K562 (cell line): ENCODE measurements around the gene LPCAT1. TPM values are rescaled to one million over a fixed set of nuclear protein-coding genes. Genes with fewer than 3 reads are reported as not detected.
A peak's percentile ranks its signal among the peaks of the same experiment; 100 is the strongest.

Experiments
- ATAC-seq: fragments of 200-7000 bp; cut with Tn5 transposase; 3 replicates; pipeline ENCODE4 v1.9.1; 2020; ENCODE audit warnings: moderate library complexity
- BruUV-seq: library from RNA; stranded (reverse); fragments of 400-500 nt; replicated peaks from 2 replicates; lab custom pipeline; 2021; lab: Mats Ljungman, UMichigan
- CTCF ChIA-PET: fragments of 300-600 bp; formaldehyde crosslinking; extraction: SDS; loops from one replicate; lab custom pipeline; 2021; ENCODE audit warnings: low intra/inter-chr PET ratio; lab: Yijun Ruan, JAX
- POLR2A ChIA-PET: fragments of 300-600, 350-650 bp; sonication (Branson Sonifier 250); formaldehyde crosslinking; extraction: SDS; loops from one replicate; lab custom pipeline; 2021; ENCODE audit warnings: antibody characterized with exemption, inconsistent platforms; lab: Yijun Ruan, JAX
- DNase-seq, 4 experiments: peaks; one replicate each; pipeline versions ENCODE4 v3.0.0 to v3.0.0-alpha.2; 2011 to 2018; ENCODE audit warnings: low spot score in 3 of 4, mixed read lengths in 3 of 4; ENCODE audit errors: extremely low read depth in 1 of 4
- FAIRE-seq: peaks from 2 replicates; lab custom pipeline; 2011; peaks lifted over from hg19 to GRCh38; lab: Jason Lieb, UNC
- H2AFZ ChIP-seq: 2 replicates; pipeline ENCODE4 v1.6.0; 2011; ENCODE audit warnings: low read depth, low read length, control low read depth, inconsistent platforms
- H3K27ac ChIP-seq: fragments of 200-600 bp; 3 replicates; pipeline ENCODE4 v1.8.0; 2011; ENCODE audit warnings: low read depth, mild to moderate bottlenecking, control low read depth, inconsistent platforms, low read length, moderate library complexity, mixed read lengths; ENCODE audit errors: extremely low read depth
- H3K27me3 ChIP-seq, 2 experiments: fragments of 300-600 bp in 1 of 2; 2 replicates in 1 of 2; 3 replicates in 1 of 2; pipeline versions ENCODE4 v1.6.0 to v1.8.0; 2011; ENCODE audit warnings: inconsistent platforms in 2 of 2, low read length in 2 of 2, mild to moderate bottlenecking in 1 of 2, mixed read lengths in 1 of 2, moderate library complexity in 1 of 2; ENCODE audit not compliant: control insufficient read depth in 2 of 2, insufficient read depth in 2 of 2
- H3K36me3 ChIP-seq: fragments of 300-600 bp; 3 replicates; pipeline ENCODE4 v1.8.0; 2011; ENCODE audit warnings: mild to moderate bottlenecking, low read length, inconsistent platforms; ENCODE audit not compliant: control insufficient read depth, insufficient read depth
- H3K4me1 ChIP-seq, 2 experiments: fragments of 200-600 bp in 1 of 2; replicated peaks in 1 of 2; 2 replicates in 1 of 2; 3 replicates in 1 of 2; pipeline versions ENCODE4 v1.5.1 to v1.8.0; 2011; ENCODE audit warnings: inconsistent platforms in 2 of 2, low read length in 2 of 2, mild to moderate bottlenecking in 1 of 2, mixed read lengths in 1 of 2, moderate library complexity in 1 of 2; ENCODE audit not compliant: control insufficient read depth in 2 of 2, insufficient read depth in 2 of 2
- H3K4me2 ChIP-seq: 2 replicates; pipeline ENCODE4 v1.6.1; 2011; ENCODE audit warnings: low read length, control low read depth, inconsistent platforms, mixed read lengths; ENCODE audit not compliant: insufficient read depth
- H3K4me3 ChIP-seq: fragments of 200-600 bp; sonication (generic), shearing (Covaris generic); 2 replicates; pipeline ENCODE4 v1.5.1; 2016; ENCODE audit warnings: control low read depth, inconsistent platforms
- H3K79me2 ChIP-seq: fragments of 200-600 bp; 3 replicates; pipeline ENCODE4 v1.8.0; 2011; ENCODE audit warnings: low read length, inconsistent platforms; ENCODE audit not compliant: control insufficient read depth, insufficient read depth
- H3K9ac ChIP-seq, 2 experiments: 2 replicates each; pipeline versions ENCODE4 v1.6.0 to v1.6.1; 2011; ENCODE audit warnings: low read depth in 2 of 2, low read length in 2 of 2, control low read depth in 1 of 2, inconsistent platforms in 1 of 2, mild to moderate bottlenecking in 1 of 2, mixed read lengths in 1 of 2; ENCODE audit not compliant: insufficient read depth in 1 of 2
- H3K9me1 ChIP-seq: one replicate; pipeline ENCODE4 v1.6.0; 2011; ENCODE audit warnings: inconsistent platforms, mild to moderate bottlenecking, low read length, moderate library complexity; ENCODE audit not compliant: control insufficient read depth, insufficient read depth
- H3K9me3 ChIP-seq: replicated peaks from 2 replicates; pipeline ENCODE4 v1.5.1; 2011; ENCODE audit warnings: low read depth, low read length, inconsistent platforms; ENCODE audit not compliant: control insufficient read depth, insufficient read depth
- H4K20me1 ChIP-seq: replicated peaks from 2 replicates; pipeline ENCODE4 v1.6.1; 2011; ENCODE audit warnings: low read length, inconsistent platforms, mixed read lengths; ENCODE audit not compliant: control insufficient read depth, insufficient read depth
- BCL6 ChIP-seq: fragments of 250-450 bp; sonication (Bioruptor Pico); IDR thresholded peaks from 2 replicates; pipeline ENCODE4 v1.4.0; 2020
- CHD2 ChIP-seq: IDR thresholded peaks from 2 replicates; pipeline ENCODE4 v1.6.1; 2011; ENCODE audit warnings: low read depth, low read length
- CREM ChIP-seq: IDR thresholded peaks from 2 replicates; pipeline ENCODE4 v1.6.1; 2014; ENCODE audit warnings: antibody characterized with exemption, low read depth
- E2F3 ChIP-seq: fragments of 250-450 bp; sonication (Bioruptor Pico); IDR thresholded peaks from 2 replicates; pipeline ENCODE4 v1.4.0; 2020; ENCODE audit warnings: mild to moderate bottlenecking
- EGR1 ChIP-seq: fragments of 450-650 bp; conservative IDR thresholded peaks from 2 replicates; pipeline ENCODE4 v1.6.1; 2017; ENCODE audit warnings: mild to moderate bottlenecking
- FOSL1 ChIP-seq: fragments of 200-800 bp; sonication (Bioruptor generic); conservative IDR thresholded peaks from 2 replicates; pipeline ENCODE4 v1.6.1; 2016; ENCODE audit warnings: missing genetic modification characterization, missing compliant biosample characterization
- MEIS2 ChIP-seq: fragments of 450-650 bp; IDR thresholded peaks from 2 replicates; pipeline ENCODE4 v1.6.1; 2014; ENCODE audit warnings: mild to moderate bottlenecking; ENCODE audit not compliant: partially characterized antibody
- NCOA6 ChIP-seq: fragments of 450-650 bp; IDR thresholded peaks from 2 replicates; pipeline ENCODE4 v1.6.1; 2017; ENCODE audit warnings: mild to moderate bottlenecking
- NR3C1 ChIP-seq: sonication (generic); formaldehyde crosslinking; IDR thresholded peaks from 2 replicates; pipeline ENCODE4 v1.8.1; 2022; ENCODE audit warnings: missing genetic modification reagents
- SMARCC2 ChIP-seq: fragments of 450-650 bp; IDR thresholded peaks from 2 replicates; pipeline ENCODE4 v1.6.1; 2017; ENCODE audit warnings: antibody characterized with exemption, moderate library complexity, mild to moderate bottlenecking, low read depth
- SP1 ChIP-seq: sonication (generic); formaldehyde crosslinking; IDR thresholded peaks from 2 replicates; pipeline ENCODE4 v1.8.1; 2022; ENCODE audit warnings: mild to moderate bottlenecking, missing genetic modification reagents
- TRIM24 ChIP-seq, 2 experiments: fragments of 450-650 bp; IDR thresholded peaks; 2 replicates each; pipeline ENCODE4 v1.6.1; 2016
- TRIM28 ChIP-seq: fragments of 450-650 bp; IDR thresholded peaks from 2 replicates; pipeline ENCODE4 v1.6.1; 2017
- ZNF282 ChIP-seq: sonication (generic); formaldehyde crosslinking; IDR thresholded peaks from 2 replicates; pipeline ENCODE4 v1.8.1; 2023; ENCODE audit warnings: missing genetic modification reagents
- WGBS: fragments of 100-300 bp; shearing (Covaris generic); methylation state at CpG from one replicate; pipeline ENCODE4 v1.1.6; 2016; ENCODE audit warnings: low coverage, mixed read lengths; ENCODE audit not compliant: insufficient coverage; ENCODE audit errors: missing lambda C conversion rate; 5-methylcytosine and 5-hydroxymethylcytosine counted together
- in situ Hi-C: fragments of 300-500 bp; cut with MboI; formaldehyde crosslinking; loops from 4 replicates; pipeline ENCODE4 v1.15.0; 2018; ENCODE audit warnings: inconsistent platforms, mixed read lengths
- intact Hi-C: fragments of 100-400 bp; cut with micrococcal nuclease; formaldehyde crosslinking; loops from 2 replicates; pipeline ENCODE4 v1.14.2; 2022
- polyA plus RNA-seq, 8 experiments: library from polyadenylated mRNA; depleted of rRNA in 4 of 8; stranded (reverse) in 5 of 8; unstranded in 3 of 8; fragments of >200 nt; fragmentation: Nextera tagmentation in 2 of 8; fragmentation: Illumina TruSeq in 1 of 8; extraction: Ambion mirVana in 2 of 8; extraction: Trizol in 1 of 8; gene quantifications; 2 replicates each; pipeline versions ENCODE4 v1.2.1 to v1.2.3, GENCODE V29; 2011 to 2014; ENCODE audit warnings: inconsistent platforms in 1 of 8, missing spikeins in 1 of 8
- total RNA-seq, 7 experiments: library from RNA; depleted of rRNA in 6 of 7; stranded (reverse); fragments of >200 nt in 6 of 7; fragmentation: Illumina TruSeq in 2 of 7; extraction: Trizol in 2 of 7; gene quantifications; 2 replicates each; pipeline versions ENCODE4 v1.2.1 to v1.2.3, GENCODE V29; 2011 to 2021; ENCODE audit warnings: low replicate concordance in 1 of 7
- TF ChIP-seq, protein P1 (sequence below): fragments of 450-650 bp; formaldehyde crosslinking; IDR thresholded peaks from 2 replicates; pipeline ENCODE4 v1.4.0; 2022; ENCODE audit warnings: missing genetic modification characterization
- TF ChIP-seq, protein P2 (sequence below): sonication (generic); formaldehyde crosslinking; IDR thresholded peaks from 2 replicates; pipeline ENCODE4 v1.8.0; 2022; ENCODE audit warnings: mild to moderate bottlenecking, missing genetic modification reagents
- TF ChIP-seq, protein P3 (sequence below): sonication (generic); formaldehyde crosslinking; IDR thresholded peaks from 2 replicates; pipeline ENCODE4 v1.8.0; 2022; ENCODE audit warnings: missing genetic modification reagents, mild to moderate bottlenecking, borderline replicate concordance

Gene LPCAT1
- total and polyA plus RNA-seq, 9 of the 15 experiments (the other 6 are each of a cell fraction or from before 2014, with no cell fraction given), result 0.14 to 18.4 (median 13.9) TPM

DNA sequence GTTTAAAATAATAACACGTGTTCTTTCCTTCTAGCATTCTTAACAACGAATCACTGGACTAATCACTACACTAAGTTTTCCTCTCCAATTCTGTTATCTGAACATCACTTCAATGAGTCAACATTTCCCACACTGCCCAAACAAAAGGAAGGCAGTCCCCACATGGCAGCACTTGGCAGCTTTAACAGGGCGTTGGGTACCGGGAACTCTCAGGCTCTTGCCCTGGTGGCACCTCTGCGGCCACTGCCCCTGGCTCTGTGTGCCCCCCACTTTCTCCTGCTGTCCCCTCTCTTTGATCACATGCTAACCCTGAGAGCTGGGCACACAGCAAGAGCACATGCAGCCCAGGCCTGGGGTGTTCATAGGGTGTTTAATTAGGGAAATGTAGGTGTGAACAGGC, 94.3 kb downstream of the LPCAT1 start:
- Histone ChIP-seq H3K36me3 (no peaks in the 10 kb centered on the region), H3K27ac (no peak overlapping the region), H3K27me3 (peaks cover 25 to 53% of the 10 kb centered on the region in 2 experiments; a peak in 4 of 5 replicates), H2AFZ (no peak overlapping the region), H3K9me1 (no peaks in the 10 kb centered on the region), H3K9ac (no peak overlapping the region), H3K4me2 (no peak overlapping the region), H3K9me3 (0 out of 2 replicates have a peak, but pooled peaks cover 2% of the 10 kb centered on the region), H3K4me3 (no peak overlapping the region), H3K4me1 (no peaks in the 10 kb centered on the region), H4K20me1 (no peaks in the 10 kb centered on the region; the same call in 1 of the 2 replicates), H3K79me2 (no peaks in the 10 kb centered on the region)
- ChIA-PET CTCF (no interaction called here), POLR2A (no interaction called here)
- DNase-seq (no peak), FAIRE-seq (no peak), ATAC-seq (no peak)
- in situ Hi-C loops, result no loop called here
- 6% methylated on average over 5 of the region's 5 CpGs for WGBS
- intact Hi-C loops, result no loop called here
- TF ChIP-seq, protein P1, sequence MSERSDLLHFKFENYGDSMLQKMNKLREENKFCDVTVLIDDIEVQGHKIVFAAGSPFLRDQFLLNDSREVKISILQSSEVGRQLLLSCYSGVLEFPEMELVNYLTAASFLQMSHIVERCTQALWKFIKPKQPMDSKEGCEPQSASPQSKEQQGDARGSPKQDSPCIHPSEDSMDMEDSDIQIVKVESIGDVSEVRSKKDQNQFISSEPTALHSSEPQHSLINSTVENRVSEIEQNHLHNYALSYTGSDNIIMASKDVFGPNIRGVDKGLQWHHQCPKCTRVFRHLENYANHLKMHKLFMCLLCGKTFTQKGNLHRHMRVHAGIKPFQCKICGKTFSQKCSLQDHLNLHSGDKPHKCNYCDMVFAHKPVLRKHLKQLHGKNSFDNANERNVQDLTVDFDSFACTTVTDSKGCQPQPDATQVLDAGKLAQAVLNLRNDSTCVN (CRISPR knock-in tag), result no peak
- peak; percentile 47 for TF ChIP-seq FOSL1 (tag)
- no TSS peak for BruUV-seq

DNA sequence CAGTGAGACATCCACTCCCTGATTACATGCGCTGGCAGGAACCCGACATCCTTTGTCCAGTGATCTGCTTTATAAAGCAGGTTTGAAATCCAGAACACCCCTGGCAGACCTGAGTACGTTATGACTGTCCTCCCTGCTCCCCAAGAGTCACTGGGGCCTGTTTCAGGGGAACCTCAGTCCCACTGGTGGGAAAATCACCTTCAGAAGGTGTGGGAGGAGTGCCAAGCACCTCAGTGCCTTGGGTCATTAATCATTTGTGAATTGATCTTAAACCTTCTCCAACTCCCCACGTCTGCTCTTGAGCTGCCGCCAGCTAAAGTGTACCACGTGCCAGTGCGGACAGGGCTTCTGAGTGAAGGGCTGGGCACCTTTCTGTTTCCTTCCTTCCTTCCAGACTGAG, 94.7 kb downstream of the LPCAT1 start:
- ATAC-seq, result no peak
- H3K27me3 ChIP-seq, result peaks cover 25 to 56% of the 10 kb centered on the region in 2 experiments; a peak in 4 of 5 replicates
- no peak overlapping the region for H3K4me3 ChIP-seq
- no peak overlapping the region for H3K9ac ChIP-seq
- no peaks in the 10 kb centered on the region for H3K36me3 ChIP-seq
- H3K9me3 ChIP-seq, result 0 out of 2 replicates have a peak, but pooled peaks cover 2% of the 10 kb centered on the region
- ChIA-PET POLR2A (no interaction called here), CTCF (no interaction called here)
- no peak overlapping the region for H3K4me2 ChIP-seq
- BruUV-seq, result no TSS peak
- TF ChIP-seq EGR1, result no peak
- TF ChIP-seq BCL6 (CRISPR knock-in tag), result no peak
- no peak for TF ChIP-seq MEIS2
- TF ChIP-seq, protein P2, sequence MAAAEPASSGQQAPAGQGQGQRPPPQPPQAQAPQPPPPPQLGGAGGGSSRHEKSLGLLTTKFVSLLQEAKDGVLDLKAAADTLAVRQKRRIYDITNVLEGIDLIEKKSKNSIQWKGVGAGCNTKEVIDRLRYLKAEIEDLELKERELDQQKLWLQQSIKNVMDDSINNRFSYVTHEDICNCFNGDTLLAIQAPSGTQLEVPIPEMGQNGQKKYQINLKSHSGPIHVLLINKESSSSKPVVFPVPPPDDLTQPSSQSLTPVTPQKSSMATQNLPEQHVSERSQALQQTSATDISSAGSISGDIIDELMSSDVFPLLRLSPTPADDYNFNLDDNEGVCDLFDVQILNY (CRISPR knock-in tag), result no peak
- no peak for TF ChIP-seq E2F3 (CRISPR knock-in tag)
- no peak for TF ChIP-seq ZNF282 (CRISPR knock-in tag)
- TF ChIP-seq CHD2, result no peak
- TF ChIP-seq NR3C1, result no peak
- no peak for TF ChIP-seq SMARCC2
- TF ChIP-seq, protein P3, sequence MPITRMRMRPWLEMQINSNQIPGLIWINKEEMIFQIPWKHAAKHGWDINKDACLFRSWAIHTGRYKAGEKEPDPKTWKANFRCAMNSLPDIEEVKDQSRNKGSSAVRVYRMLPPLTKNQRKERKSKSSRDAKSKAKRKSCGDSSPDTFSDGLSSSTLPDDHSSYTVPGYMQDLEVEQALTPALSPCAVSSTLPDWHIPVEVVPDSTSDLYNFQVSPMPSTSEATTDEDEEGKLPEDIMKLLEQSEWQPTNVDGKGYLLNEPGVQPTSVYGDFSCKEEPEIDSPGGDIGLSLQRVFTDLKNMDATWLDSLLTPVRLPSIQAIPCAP, result no peak
- no peak for TF ChIP-seq TRIM28
- no peak for TF ChIP-seq CREM
- TF ChIP-seq TRIM24 (IDR thresholded peaks at IDR 0.05), result no peak
- TF ChIP-seq SP1 (CRISPR knock-in tag), result no peak
- no peak for TF ChIP-seq NCOA6
- intact Hi-C loops, result no loop called here
- WGBS, result 4% methylated on average over 7 of the region's 7 CpGs
- in situ Hi-C loops, result no loop called here
- H3K9me1 ChIP-seq, result no peaks in the 10 kb centered on the region
- H3K27ac ChIP-seq, result no peak overlapping the region
- H3K79me2 ChIP-seq, result no peaks in the 10 kb centered on the region
- no peaks in the 10 kb centered on the region for H3K4me1 ChIP-seq
- no peak for DNase-seq
- no peak overlapping the region for H2AFZ ChIP-seq
- FAIRE-seq, result no peak
- no peaks in the 10 kb centered on the region; the same call in 1 of the 2 replicates for H4K20me1 ChIP-seq
